C1 segment of cervical spinal cord (tissue), 14 donors: ENCODE results near the gene ARHGEF9.

Experiments
- DNase-seq, 14 donors: peaks; one replicate each; lab custom pipeline; 2025; lab: John Stamatoyannopoulos, UW

The ARHGEF9 gene

GRCh38 chrX:63746715-63747114 lies 38.3 kb downstream of the ARHGEF9 start:
- DNase-seq, result no peak

DNA sequence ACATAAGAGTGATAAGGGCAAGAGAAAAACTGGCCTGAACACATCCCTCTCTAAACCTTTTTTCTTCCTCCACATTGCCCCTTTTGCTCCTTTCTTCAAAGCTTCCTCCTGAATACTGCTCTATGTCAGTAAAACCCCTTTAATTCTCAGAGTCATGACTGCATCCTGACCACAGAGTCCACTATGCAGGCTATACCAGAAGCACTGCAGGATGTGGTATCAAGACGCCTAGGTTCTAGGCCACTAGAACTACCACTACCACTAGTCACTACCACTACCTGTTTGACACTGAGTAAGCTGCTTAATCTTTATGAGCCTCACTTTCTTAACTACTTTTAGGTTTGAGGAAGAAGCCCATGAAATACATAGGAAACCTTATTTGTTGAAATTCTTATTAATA lies 38.7 kb downstream of the ARHGEF9 start:
- no peak for DNase-seq

GRCh38 chrX:63744850-63745394 lies 40.1 kb downstream of the ARHGEF9 start:
- DNase-seq, result no peak

- no peak for DNase-seq
Measured at GRCh38 chrX:63743596-63743995, 41.4 kb downstream of the ARHGEF9 start.

DNA sequence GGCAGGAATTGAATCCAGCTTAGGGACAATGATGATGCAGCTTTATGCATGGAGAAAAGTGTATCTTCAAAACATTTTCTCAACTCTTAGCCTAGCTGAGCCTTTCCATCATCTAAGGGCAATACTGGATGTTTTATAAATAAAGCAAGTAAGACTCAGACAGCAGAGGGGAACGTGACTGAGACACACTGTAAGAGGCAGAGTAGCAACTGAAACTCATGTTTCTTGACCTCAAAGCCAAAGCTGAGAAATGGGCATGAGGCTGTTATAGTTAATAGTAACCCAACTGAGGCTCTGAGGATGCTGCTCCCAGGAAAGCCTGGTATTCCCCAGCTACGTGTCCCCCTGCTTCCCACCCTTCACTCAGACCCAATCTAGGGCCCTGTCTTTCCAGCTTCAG lies 44.6 kb downstream of the ARHGEF9 start:
- no peak for DNase-seq

- DNase-seq, result no peak
Measured at GRCh38 chrX:63739885-63740284, 45.1 kb downstream of the ARHGEF9 start.

DNA sequence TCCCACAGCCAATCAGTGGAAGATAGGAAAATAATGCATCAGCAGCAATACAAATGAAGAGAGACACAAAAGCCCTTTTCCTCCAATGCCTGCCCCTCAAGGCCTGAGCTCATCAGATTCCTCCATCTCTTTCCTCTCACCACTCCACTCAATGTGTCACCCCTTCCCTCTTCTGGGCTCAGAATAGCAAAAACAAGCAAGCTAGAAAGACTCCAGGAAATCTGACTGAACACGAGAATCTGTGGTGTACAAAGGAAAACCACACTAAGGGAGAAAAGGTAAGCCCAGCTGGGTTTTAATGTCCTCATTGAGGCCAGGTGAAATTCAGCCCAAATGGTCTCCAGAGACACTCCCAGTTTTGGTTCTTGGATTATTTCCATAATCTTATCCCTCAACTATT lies 46.3 kb downstream of the ARHGEF9 start:
- no peak for DNase-seq

DNA sequence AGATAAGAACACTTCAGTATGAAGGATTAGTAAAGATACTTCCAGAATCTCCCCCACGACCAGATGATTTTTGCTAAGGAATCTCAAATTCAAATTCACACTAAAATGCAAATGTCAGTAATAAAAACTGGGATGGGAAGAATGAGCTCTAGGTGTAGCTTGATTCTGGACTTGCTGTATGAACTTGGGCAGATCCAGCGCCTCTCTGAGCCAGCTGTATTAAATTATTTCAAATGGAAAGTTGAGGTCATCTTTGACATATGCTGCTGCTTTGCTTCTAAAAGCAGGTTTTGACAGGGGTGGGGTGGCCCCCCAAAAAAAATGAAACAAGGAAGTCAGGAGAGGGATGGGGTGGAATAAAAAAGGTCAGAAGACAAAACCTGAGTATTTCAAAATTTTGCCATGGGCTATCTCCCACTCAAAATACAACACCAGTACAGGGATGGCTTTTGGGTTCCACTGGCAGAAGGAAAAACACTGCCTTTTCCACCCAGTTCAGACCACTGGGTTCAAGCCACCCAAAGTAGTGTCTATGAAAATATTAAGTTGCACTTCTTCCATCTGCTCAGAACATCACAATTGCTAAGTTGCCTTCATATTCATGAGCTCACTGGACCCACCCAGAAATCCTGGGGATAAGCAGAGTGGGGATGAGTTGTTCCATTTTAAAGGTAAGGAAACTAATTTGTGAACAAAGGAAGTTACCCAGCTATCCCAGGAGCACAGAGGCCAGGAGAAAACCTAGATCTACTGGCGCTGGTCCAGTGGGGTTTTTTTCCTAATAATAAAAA lies 47.7 kb downstream of the ARHGEF9 start:
- DNase-seq, result no peak

- no peak for DNase-seq
Measured at GRCh38 chrX:63735882-63736281, 49.1 kb downstream of the ARHGEF9 start.

DNA sequence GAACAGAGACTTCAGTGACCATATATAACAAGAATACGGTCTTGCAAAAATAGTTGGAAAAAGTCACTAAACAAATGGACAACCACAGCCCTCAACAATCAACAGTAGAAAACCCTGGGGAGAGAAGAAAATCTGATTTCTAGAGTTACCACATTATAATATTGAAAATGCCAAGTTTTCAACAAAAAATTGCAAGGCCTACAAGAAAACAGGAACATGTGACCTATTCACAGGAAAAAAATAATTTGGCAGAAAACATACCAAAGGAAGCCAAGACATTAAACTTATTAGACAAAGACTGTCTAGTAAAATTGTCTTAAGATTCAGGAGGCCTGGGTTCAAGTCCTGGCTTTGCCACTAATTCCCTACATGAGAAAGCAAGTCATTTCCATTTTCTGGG lies 64.7 kb downstream of the ARHGEF9 start:
- no peak for DNase-seq

DNA sequence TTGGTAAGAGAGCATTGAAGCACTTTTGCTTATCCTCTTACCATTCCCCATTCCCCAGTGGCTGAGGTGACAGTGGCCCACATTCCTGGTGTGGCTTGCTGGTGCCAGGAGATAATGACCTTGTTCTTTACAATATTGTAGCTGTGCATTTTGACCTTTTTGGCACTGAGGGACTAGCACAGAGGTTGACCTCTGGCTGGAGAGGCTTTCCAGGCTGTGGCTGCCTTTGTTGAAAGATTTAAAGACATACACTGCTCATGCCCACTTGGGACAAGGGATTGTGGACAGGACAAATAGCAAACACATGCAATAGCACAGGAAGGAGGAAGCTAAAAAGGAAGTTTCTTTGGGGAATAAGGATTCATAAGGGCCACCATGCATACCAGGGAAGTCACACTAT lies 65.4 kb downstream of the ARHGEF9 start:
- no peak for DNase-seq

DNA sequence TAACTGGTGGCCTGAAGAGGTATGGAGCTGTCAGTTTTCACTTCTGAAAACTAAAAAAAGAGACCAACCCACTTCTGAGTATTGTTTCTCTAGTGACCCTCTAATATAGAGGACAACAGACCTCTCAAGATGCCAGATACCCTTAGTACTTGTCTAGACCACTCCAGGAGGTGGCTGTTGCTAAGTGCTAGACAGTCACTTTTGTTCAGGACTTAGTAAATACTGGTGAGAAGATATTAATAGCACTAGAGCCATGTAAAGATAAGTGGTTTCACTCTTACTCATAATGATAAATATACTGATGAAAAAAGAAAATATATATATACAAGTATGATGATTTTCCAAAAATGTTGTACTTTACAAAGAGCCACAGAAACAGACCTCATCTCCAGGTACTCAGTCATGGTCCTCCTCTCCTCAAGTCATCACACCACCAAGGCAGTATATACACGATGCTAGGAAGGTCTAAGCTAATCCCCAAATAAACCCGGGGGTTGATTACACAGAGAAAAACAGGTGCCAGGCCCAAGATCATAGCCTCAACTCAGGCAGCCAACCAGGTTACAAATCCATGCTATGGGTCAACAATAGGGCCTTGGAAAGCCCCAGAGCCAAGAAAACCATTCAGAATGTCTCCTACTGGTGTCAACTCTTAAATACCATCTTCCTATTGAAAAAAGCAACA lies 66.9 kb downstream of the ARHGEF9 start:
- DNase-seq, result no peak

DNA sequence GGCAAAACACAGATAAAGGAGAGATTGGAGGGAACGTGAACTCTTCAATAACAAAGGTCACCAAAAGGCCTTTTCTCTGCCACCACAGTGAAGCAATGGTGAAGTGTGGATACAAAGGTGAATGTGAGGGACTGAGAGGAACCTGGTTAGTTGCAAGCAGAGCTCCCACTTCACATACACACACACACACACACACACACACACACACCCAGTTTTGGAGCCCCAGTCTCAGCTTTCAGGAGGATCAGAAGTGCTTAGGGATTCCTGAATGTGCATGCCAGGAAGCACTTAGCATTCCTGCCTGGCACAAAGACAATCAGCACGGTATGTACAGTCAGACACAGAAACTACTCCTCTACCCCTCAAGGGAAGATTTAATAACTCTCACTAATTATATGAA lies 71.5 kb downstream of the ARHGEF9 start:
- DNase-seq, result no peak

DNA sequence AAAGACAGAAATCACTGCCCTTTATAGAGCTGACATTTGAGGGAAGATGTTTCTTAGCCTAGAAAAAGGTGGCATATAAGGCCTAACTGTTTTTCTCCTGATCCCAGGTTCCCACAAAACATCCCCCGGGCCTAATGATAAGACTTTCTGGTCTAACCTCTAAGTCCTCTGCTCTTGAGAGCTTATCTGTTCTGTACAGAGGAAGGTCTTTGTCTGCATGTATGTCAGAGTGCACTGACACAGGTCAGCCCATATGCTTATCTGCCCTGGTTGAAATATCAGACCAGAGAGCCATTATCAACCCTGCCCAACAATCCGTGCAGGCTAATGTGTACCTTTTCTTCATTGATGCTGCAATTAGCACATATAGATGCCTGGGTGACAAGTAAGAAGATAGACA lies 76.2 kb downstream of the ARHGEF9 start:
- DNase-seq, result no peak

DNA sequence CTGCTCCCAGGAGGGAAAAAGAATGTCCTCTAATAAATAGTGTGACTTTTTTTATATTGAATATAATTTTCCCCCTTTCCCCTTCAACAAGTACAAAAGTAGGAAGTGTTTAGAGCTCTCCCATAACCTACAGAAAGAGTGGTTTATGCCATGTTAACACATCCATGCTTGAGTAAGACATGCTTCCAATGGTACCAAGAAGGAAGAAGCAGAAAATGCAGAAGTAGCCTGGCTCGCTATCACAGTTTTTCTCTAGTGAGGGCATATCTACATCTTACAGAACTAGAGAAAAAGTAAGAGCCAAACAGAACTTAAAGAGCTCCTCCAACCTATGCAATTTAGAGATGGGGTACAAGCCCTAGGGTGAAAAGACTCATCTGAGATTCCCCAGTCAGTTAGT lies 82.5 kb downstream of the ARHGEF9 start:
- DNase-seq, result no peak

GRCh38 chrX:63686878-63687714 lies 97.9 kb downstream of the ARHGEF9 start:
- DNase-seq, result no peak

DNA sequence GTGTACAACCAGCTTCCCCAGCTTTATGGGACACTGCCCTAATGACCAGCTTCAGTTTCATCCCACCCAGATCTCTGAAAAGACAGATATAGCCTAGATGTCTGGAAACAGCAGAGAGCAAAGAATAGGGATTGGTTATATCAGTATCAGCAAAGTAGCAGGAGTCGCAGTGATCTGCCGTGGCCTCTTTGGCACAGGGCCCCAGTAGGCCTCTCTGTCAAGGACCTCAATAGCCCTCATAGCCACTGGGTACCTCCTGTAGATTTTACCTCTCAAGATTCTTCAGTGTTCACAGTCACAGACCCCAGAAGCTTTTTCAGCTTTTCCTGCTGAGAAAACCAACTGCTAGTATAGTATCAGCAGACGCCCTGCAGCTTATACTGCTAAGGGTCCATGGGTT lies 104.6 kb downstream of the ARHGEF9 start:
- DNase-seq, result no peak

DNA sequence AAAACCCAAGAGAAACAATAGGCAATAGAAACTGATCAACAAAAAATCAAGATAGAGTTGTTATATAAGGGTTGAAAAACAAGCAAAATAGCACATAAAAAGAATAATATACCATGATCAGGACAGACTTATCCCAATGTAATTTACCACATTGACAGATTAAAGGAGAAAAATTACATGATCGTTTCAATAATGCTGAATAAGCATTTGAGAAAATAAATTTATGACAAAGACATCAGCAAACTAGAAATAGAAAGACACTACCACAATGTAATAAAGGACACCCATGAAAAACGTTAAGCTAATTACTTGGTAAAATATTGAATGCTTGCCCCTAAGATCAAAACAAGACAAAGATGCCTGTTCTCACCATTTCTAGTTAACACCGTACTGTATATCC lies 105.6 kb downstream of the ARHGEF9 start:
- no peak for DNase-seq

- DNase-seq, result no peak
Measured at GRCh38 chrX:63675716-63676115, 109.3 kb downstream of the ARHGEF9 start.

DNA sequence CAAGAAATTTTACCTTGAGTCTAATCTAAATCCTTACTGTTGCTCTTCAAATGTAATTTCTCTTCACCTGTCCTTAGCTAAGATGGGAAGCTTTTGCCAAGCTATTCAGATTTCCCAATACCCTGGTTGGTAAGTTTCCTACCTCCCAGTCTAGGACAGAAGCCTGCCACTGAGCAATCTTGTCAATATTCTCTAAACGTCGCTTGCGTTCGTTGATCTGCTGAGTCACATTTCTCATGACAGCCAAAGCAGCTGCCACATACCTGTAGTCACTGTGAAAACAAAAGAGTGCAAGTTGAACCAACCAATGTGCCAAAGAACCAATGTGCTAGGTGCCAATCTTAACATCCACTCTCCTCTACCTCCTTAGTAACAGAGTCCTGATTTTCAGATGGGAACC lies 111.1 kb downstream of the ARHGEF9 start:
- DNase-seq, result no peak

- no peak for DNase-seq
Measured at GRCh38 chrX:63664741-63665140, 120.3 kb downstream of the ARHGEF9 start.

GRCh38 chrX:63664083-63664482 lies 120.9 kb downstream of the ARHGEF9 start:
- no peak for DNase-seq
